ENCODE data around the gene NEURL1.

- TF ChIP-seq CTCF (IDR thresholded peaks at IDR 0.05) (no peak), POLR2A (IDR thresholded peaks at IDR 0.05) (no peak)
Observed at GRCh38 chr10:103452506-103453230, 40.8 kb upstream of the NEURL1 start.

Data from esophagus squamous epithelium (tissue), 4 donors.